OCI-LY3 (cell line): ENCODE results near the gene HOXD12.

Source experiments
- H2AFZ ChIP-seq: fragments of 200-600, 300-600 bp; shearing (Covaris generic); 2 replicates; pipeline ENCODE4 v1.6.0; 2014; ENCODE audit warnings: antibody characterized with exemption, low read depth, low read length
- H3K27ac ChIP-seq: fragments of 200-600, 300-600 bp; sonication (generic); 2 replicates; pipeline ENCODE4 v1.5.1; 2014; ENCODE audit warnings: mild to moderate bottlenecking, low read length, moderate library complexity, mixed read lengths
- H3K27me3 ChIP-seq: fragments of 200-600, 300-600 bp; sonication (generic); 2 replicates; pipeline ENCODE4 v1.6.1; 2014; ENCODE audit warnings: low read depth, low read length, mixed read lengths
- H3K36me3 ChIP-seq: fragments of 200-600, 300-600 bp; sonication (generic); replicated peaks from 2 replicates; pipeline ENCODE3; 2014; ENCODE audit warnings: low read depth, low read length, mixed read lengths
- H3K4me1 ChIP-seq: fragments of 300-600, 200-600 bp; sonication (generic); 2 replicates; pipeline ENCODE4 v1.6.1; 2014; ENCODE audit warnings: low read length, mixed read lengths
- H3K4me2 ChIP-seq: fragments of 200-600, 300-600 bp; sonication (generic); 2 replicates; pipeline ENCODE4 v1.6.1; 2014; ENCODE audit warnings: low read length, mixed read lengths
- H3K4me3 ChIP-seq: fragments of 300-600, 200-600 bp; sonication (generic); 2 replicates; pipeline ENCODE4 v1.5.1; 2014; ENCODE audit warnings: antibody characterized with exemption, mild to moderate bottlenecking, low read length, moderate library complexity
- H3K79me2 ChIP-seq: fragments of 300-600, 200-600 bp; shearing (Covaris generic); 2 replicates; pipeline ENCODE4 v1.6.1; 2014; ENCODE audit warnings: mild to moderate bottlenecking, low read length, mixed read lengths
- H3K9ac ChIP-seq: fragments of 300-600, 200-600 bp; shearing (Covaris generic); 2 replicates; pipeline ENCODE4 v1.6.0; 2014; ENCODE audit warnings: mild to moderate bottlenecking, low read length, moderate library complexity
- H3K9me3 ChIP-seq: fragments of 200-600, 300-600 bp; shearing (Covaris generic); 2 replicates; pipeline ENCODE4 v1.6.1; 2014; ENCODE audit warnings: low read length, mixed read lengths; ENCODE audit not compliant: insufficient read depth
- H4K20me1 ChIP-seq: fragments of 200-600, 300-600 bp; sonication (generic); 2 replicates; pipeline ENCODE4 v1.6.1; 2016; ENCODE audit warnings: low read length, mixed read lengths; ENCODE audit not compliant: insufficient read depth
- EZH2phosphoT487 ChIP-seq: fragments of 200-600 bp; shearing (Covaris generic); IDR thresholded peaks from 2 replicates; pipeline ENCODE4 v1.6.1; 2018; ENCODE audit warnings: antibody characterized with exemption, mixed run types, low read depth
- TF ChIP-seq, protein P1 (sequence below): fragments of 200-600, 300-600 bp; sonication (generic); IDR thresholded peaks from 2 replicates; pipeline ENCODE4 v1.5.1; 2014; ENCODE audit warnings: antibody characterized with exemption, low read length, low read depth

HOXD12 gene

DNA sequence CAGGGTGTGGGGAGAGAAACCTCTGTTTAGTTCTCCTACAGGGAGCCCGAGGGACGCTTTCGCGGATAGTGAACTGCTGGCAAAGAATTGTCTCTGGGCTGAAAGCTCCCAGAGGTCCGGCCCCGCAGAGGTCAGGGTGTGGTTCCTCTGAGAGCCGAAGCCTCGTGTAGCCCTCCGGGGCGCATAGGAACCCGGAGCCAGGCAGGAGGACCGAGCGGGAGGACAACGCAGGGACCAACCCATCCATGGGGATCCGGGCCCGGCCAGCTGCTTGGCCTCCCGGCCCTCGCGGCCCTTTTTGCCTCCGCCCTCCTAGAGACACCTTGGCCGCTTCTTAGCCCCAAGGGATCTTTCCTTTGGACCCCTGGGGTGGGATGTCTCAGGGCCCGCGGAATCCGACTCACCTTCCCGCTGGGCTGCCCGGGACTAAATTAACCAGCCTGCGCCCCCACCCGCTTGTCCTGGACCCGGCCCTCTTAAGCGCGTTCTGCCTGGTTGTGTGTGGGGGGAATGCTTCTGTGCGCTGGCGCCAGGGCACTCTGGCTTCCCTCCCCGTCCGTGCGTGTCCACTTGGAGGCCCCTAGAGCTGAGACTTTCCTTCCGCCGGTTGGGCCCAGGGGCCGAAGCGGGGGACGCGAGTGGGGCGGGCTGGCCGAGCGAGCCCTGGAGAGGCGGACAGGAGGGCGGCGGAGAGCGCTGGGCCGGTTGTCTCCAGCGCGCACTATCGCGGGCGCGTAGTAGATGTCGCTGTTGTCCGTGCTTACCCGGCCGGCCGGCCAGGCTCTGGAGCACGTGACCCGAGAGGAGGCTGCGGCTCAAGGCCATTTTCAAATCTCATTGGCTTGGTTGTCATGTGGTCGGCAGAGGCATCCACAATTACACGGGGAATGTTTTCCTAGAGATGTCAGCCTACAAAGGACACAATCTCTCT lies 16.6 kb downstream of the HOXD12 start, which contains the start of gene HOXD10:
Gene HOXD10 (plus strand): TSS at position 896 of the 931 bp plus-strand sequence. CDS start 56 bp downstream, outside the sequence.
- H3K79me2 ChIP-seq, result no peaks in the 10 kb centered on the region
- no peak for TF ChIP-seq EZH2phosphoT487
- TF ChIP-seq, protein P1, sequence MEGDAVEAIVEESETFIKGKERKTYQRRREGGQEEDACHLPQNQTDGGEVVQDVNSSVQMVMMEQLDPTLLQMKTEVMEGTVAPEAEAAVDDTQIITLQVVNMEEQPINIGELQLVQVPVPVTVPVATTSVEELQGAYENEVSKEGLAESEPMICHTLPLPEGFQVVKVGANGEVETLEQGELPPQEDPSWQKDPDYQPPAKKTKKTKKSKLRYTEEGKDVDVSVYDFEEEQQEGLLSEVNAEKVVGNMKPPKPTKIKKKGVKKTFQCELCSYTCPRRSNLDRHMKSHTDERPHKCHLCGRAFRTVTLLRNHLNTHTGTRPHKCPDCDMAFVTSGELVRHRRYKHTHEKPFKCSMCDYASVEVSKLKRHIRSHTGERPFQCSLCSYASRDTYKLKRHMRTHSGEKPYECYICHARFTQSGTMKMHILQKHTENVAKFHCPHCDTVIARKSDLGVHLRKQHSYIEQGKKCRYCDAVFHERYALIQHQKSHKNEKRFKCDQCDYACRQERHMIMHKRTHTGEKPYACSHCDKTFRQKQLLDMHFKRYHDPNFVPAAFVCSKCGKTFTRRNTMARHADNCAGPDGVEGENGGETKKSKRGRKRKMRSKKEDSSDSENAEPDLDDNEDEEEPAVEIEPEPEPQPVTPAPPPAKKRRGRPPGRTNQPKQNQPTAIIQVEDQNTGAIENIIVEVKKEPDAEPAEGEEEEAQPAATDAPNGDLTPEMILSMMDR, result no peak
- no peak within 1 kb of the TSS for H3K9ac ChIP-seq
- H3K27me3 ChIP-seq, result no peaks in the 10 kb centered on the region
- no peak within 1 kb of the TSS for H3K4me3 ChIP-seq
- no peaks in the 10 kb centered on the region for H3K4me1 ChIP-seq
- no peak within 1 kb of the TSS for H2AFZ ChIP-seq
- no peaks in the 10 kb centered on the region for H3K9me3 ChIP-seq
- H3K27ac ChIP-seq, result no peak within 1 kb of the TSS
- H4K20me1 ChIP-seq, result no peaks in the 10 kb centered on the region
- H3K36me3 ChIP-seq, result no peaks in the 10 kb centered on the region
- H3K4me2 ChIP-seq, result no peak within 1 kb of the TSS

DNA sequence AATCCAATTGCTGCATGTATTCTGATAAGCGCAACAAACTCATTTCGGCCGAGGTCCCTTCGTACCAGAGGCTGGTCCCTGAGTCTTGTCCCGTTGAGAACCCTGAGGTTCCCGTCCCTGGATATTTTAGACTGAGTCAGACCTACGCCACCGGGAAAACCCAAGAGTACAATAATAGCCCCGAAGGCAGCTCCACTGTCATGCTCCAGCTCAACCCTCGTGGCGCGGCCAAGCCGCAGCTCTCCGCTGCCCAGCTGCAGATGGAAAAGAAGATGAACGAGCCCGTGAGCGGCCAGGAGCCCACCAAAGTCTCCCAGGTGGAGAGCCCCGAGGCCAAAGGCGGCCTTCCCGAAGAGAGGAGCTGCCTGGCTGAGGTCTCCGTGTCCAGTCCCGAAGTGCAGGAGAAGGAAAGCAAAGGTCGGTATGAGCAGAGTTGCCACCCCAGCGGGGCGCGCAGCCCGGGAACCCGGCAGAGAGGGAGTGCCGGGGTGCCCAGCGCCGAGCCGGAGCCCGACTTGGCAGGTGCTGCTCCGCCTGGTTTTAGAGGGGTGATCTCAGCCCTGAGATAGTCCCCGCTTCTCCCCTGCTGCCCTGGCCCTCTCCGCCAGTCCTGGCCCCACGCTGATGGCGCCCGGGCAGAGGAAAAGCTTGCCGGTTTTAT lies 17.7 kb downstream of the HOXD12 start:
- no peak for TF ChIP-seq EZH2phosphoT487
- TF ChIP-seq, protein P1, result no peak
- no peaks in the 10 kb centered on the region for H4K20me1 ChIP-seq
- H3K4me3 ChIP-seq, result no peak overlapping the region

DNA sequence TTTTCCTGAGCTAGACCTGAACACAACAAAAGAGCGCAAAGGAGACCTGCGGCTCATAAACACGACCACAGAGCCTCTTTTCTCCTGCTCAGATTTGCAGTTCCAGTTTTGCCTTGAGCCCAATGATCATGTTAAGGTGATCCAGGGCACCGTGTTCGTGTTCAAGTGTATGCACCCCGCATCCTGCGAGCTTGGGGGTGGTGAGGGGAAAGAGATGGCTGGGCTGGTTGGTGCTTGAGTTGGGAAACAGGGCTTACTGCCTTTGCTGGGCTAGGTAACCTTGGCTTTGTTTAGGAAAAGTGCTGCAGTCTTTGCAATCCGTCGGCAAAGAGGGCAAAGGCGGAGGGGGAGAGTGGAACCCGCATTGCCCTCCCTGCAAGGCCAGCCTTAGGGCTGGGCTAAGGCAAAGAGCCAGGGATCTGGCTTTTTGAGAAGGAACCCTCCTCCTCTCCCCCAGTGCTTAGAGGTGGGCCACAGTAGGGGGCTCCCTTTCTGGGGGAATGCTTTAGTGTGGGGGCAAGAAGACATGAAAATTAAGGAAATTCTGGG lies 18.3 kb downstream of the HOXD12 start:
- H3K9ac ChIP-seq, result no peak overlapping the region
- H3K4me1 ChIP-seq, result no peaks in the 10 kb centered on the region
- no peak overlapping the region for H3K27ac ChIP-seq
- H2AFZ ChIP-seq, result no peak overlapping the region
- no peaks in the 10 kb centered on the region for H3K36me3 ChIP-seq
- no peaks in the 10 kb centered on the region for H4K20me1 ChIP-seq
- H3K9me3 ChIP-seq, result no peaks in the 10 kb centered on the region
- H3K4me3 ChIP-seq, result no peak overlapping the region
- no peaks in the 10 kb centered on the region for H3K27me3 ChIP-seq
- no peak overlapping the region for H3K4me2 ChIP-seq
- no peaks in the 10 kb centered on the region for H3K79me2 ChIP-seq
- TF ChIP-seq, protein P1, result no peak
- TF ChIP-seq EZH2phosphoT487, result no peak

More for the DNA sequence above, 17.7 kb downstream of the HOXD12 start:
- Histone ChIP-seq H2AFZ (no peak overlapping the region), H3K9ac (no peak overlapping the region), H3K36me3 (no peaks in the 10 kb centered on the region), H3K4me2 (no peak overlapping the region), H3K27ac (no peak overlapping the region), H3K27me3 (no peaks in the 10 kb centered on the region), H3K4me1 (no peaks in the 10 kb centered on the region), H3K9me3 (no peaks in the 10 kb centered on the region), H3K79me2 (no peaks in the 10 kb centered on the region)
